ENCODE measurements around the gene CASZ1. TPM values are rescaled to one million over a fixed set of nuclear protein-coding genes. Genes with fewer than 3 reads are reported as not detected.

The CASZ1 gene
- total RNA-seq, 2 donors from 2014 or later: 90.9 to 96.9 TPM

GRCh38 chr1:10678852-10679251 lies 117.6 kb downstream of the CASZ1 start:
- no peak for TF ChIP-seq POLR2A (IDR thresholded peaks at IDR 0.05)
- no peak for TF ChIP-seq POLR2AphosphoS5 (IDR thresholded peaks at IDR 0.05)
- TF ChIP-seq, protein P1, sequence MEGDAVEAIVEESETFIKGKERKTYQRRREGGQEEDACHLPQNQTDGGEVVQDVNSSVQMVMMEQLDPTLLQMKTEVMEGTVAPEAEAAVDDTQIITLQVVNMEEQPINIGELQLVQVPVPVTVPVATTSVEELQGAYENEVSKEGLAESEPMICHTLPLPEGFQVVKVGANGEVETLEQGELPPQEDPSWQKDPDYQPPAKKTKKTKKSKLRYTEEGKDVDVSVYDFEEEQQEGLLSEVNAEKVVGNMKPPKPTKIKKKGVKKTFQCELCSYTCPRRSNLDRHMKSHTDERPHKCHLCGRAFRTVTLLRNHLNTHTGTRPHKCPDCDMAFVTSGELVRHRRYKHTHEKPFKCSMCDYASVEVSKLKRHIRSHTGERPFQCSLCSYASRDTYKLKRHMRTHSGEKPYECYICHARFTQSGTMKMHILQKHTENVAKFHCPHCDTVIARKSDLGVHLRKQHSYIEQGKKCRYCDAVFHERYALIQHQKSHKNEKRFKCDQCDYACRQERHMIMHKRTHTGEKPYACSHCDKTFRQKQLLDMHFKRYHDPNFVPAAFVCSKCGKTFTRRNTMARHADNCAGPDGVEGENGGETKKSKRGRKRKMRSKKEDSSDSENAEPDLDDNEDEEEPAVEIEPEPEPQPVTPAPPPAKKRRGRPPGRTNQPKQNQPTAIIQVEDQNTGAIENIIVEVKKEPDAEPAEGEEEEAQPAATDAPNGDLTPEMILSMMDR (IDR thresholded peaks at IDR 0.05): no peak
- Histone ChIP-seq H3K36me3 (no peaks in the 10 kb centered on the region), H3K27ac (peak overlapping the region; percentile 91 to 96), H3K4me3 (no peak overlapping the region), H3K4me1 (replicated peaks) (peaks cover 86% of the 10 kb centered on the region), H3K27me3 (replicated peaks; ENCODE audit: insufficient read depth) (no peaks in the 10 kb centered on the region), H3K9me3 (no peaks in the 10 kb centered on the region)
- 84% methylated on average over 11 of the region's 11 CpGs for WGBS
- no peak for DNase-seq (ENCODE audit: low spot score)
- intact Hi-C loops (cut with DNase I): loop anchor here (5.0 kb wide), 1 partner anchor 43 kb away; no protein-coding TSS in a partner anchor

GRCh38 chr1:10678402-10678801 lies 118.0 kb downstream of the CASZ1 start:
- Histone ChIP-seq H3K36me3 (no peaks in the 10 kb centered on the region), H3K9me3 (no peaks in the 10 kb centered on the region), H3K4me1 (replicated peaks) (peaks cover 86% of the 10 kb centered on the region), H3K4me3 (no peak overlapping the region), H3K27ac (peak overlapping the region; percentile 91 to 96), H3K27me3 (replicated peaks; ENCODE audit: insufficient read depth) (no peaks in the 10 kb centered on the region)
- intact Hi-C loops (cut with DNase I): loop anchor here (5.0 kb wide), 1 partner anchor 44 kb away; no protein-coding TSS in a partner anchor
- WGBS: 94% methylated on average over 23 of the region's 23 CpGs
- no peak for DNase-seq (ENCODE audit: low spot score)
- TF ChIP-seq POLR2AphosphoS5 (IDR thresholded peaks at IDR 0.05): no peak

DNA sequence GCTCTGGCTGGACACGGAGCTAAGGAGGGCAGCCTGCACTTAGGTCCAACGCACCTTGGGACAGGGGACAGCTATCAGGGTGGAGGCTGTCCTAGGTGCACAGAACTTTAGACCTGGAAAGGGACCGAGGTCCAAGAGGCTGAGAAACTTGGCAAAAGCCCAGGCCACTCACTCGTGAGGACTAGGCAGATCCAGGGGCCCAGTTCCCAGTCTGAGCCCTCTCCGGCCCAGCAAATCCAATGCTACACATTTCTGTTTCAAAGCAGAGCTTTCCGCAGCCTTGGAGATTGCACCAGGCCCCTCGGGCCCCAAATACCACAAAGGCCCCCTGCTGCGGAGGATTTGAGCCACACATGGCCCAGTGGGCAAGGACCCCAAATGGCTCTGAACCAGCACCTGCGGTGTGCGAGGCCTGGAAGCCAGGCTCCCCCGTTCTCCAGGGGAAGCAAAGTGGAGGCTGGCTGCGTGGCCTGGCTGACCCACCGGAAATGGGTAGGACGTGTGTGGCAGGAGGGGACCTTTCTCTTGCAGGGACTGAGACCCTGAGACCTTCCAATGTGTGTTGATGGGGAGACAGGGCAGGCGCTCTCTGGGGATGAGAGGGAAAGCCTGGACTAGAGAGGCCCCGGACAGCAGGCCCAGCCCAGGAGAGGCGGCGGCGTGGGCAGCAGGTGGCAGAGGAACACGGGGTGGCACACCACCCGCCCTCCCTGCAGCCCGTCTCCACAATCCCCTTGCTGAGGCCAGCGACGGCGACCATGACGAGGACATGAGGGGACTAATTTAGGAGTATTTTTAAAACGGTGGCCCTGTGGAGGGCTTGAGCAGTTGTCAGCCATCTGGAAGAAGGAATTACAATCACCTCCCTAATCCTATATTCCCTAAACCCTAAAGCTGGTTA lies 118.7 kb downstream of the CASZ1 start:
- peaks cover 86% of the 10 kb centered on the region for H3K4me1 ChIP-seq (replicated peaks)
- TF ChIP-seq POLR2AphosphoS5 (IDR thresholded peaks at IDR 0.05) (no peak), POLR2A (IDR thresholded peaks at IDR 0.05) (no peak)
- TF ChIP-seq, protein P1 (IDR thresholded peaks at IDR 0.05): no peak
- intact Hi-C loops (cut with DNase I): loop anchor here (5.0 kb wide), 1 partner anchor 45 kb away; no protein-coding TSS in a partner anchor
- no peak for DNase-seq (ENCODE audit: low spot score)
- H3K36me3 ChIP-seq: no peaks in the 10 kb centered on the region
- 74% methylated on average over 23 of the region's 27 CpGs for WGBS
- no peak overlapping the region for H3K4me3 ChIP-seq
- peak overlapping the region; percentile 91 to 96 for H3K27ac ChIP-seq
- H3K27me3 ChIP-seq (replicated peaks; ENCODE audit: insufficient read depth): no peaks in the 10 kb centered on the region
- H3K9me3 ChIP-seq: no peaks in the 10 kb centered on the region

DNA sequence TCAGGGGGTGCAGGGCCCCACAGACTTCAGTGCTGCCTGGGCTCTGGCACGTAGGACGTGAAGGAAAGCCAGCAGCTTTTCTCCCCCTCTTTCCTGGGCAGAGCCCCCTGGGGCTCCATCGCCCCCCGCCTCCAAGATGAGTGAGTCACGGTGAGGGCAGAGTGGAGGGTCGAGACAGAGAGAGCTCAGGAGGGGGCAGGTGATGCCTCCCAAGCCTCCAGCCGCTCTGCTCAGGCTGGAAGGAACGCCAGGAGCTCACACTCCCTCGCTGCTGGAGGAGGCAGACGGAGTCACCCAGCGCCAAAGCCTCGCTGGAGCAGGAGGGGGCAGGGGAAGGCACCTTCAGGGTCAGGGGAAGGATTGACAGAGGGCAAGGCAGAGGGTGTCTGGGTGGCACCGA lies 119.5 kb downstream of the CASZ1 start:
- H3K27ac ChIP-seq: peak overlapping the region; percentile 91 to 96
- peaks cover 81% of the 10 kb centered on the region for H3K4me1 ChIP-seq (replicated peaks)

DNA sequence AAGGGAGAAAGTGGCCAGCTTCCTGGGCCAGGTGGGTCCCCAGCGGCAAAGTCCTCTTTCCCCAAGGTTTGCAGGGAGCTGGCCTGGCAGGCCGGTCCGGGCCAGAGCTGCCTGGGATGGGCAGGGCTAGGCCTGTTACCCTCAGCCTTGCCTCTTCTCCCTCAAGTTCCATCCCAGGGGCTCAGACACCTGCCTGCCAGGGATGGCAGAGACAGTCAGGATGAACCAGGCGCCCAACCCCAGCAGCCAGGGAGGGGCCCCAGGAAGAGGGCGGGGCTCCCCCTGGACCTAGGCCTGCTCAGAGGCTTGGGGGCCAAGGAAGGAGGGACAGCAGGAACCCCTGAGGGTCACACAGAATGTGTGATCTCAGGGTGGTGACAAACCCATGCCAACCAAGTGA lies 120.6 kb downstream of the CASZ1 start:
- Histone ChIP-seq H3K36me3 (no peaks in the 10 kb centered on the region), H3K27me3 (replicated peaks; ENCODE audit: insufficient read depth) (no peaks in the 10 kb centered on the region), H3K4me1 (replicated peaks) (peaks cover 82% of the 10 kb centered on the region), H3K4me3 (no peak overlapping the region), H3K9me3 (no peaks in the 10 kb centered on the region), H3K27ac (peak overlapping the region; percentile 91 to 96)
- intact Hi-C loops (cut with DNase I): loop anchor here (5.0 kb wide), 1 partner anchor 46 kb away; no protein-coding TSS in a partner anchor
- no peak for DNase-seq (ENCODE audit: low spot score)
- TF ChIP-seq POLR2AphosphoS5 (IDR thresholded peaks at IDR 0.05) (no peak), POLR2A (IDR thresholded peaks at IDR 0.05) (no peak)
- TF ChIP-seq, protein P1 (IDR thresholded peaks at IDR 0.05): no peak
- 53% methylated on average over 5 of the region's 5 CpGs for WGBS

More for the DNA sequence above, 119.5 kb downstream of the CASZ1 start:
- H3K9me3 ChIP-seq: no peaks in the 10 kb centered on the region
- H3K36me3 ChIP-seq: no peaks in the 10 kb centered on the region
- H3K4me3 ChIP-seq: no peak overlapping the region
- intact Hi-C loops (cut with DNase I): loop anchor here (5.0 kb wide), 1 partner anchor 45 kb away; no protein-coding TSS in a partner anchor
- H3K27me3 ChIP-seq (replicated peaks; ENCODE audit: insufficient read depth): no peaks in the 10 kb centered on the region
- TF ChIP-seq POLR2A (IDR thresholded peaks at IDR 0.05): no peak
- TF ChIP-seq, protein P1 (IDR thresholded peaks at IDR 0.05): no peak
- WGBS: 71% methylated on average over 13 of the region's 13 CpGs
- DNase-seq (ENCODE audit: low spot score): no peak
